NB4 (cell line): Measurements from ENCODE around the gene ADAMTS12.

Experiments used
- DNase-seq: peaks from one replicate; pipeline ENCODE4 v3.0.0; 2010; ENCODE audit warnings: low read depth
- H3K4me3 ChIP-seq: one replicate; pipeline ENCODE4 v1.5.1; 2011; ENCODE audit warnings: mild to moderate bottlenecking, low read depth, low read length, moderate library complexity
- CTCF ChIP-seq: IDR thresholded peaks from one replicate; pipeline ENCODE4 v1.5.1; 2012; ENCODE audit warnings: low read depth, low read length
- MAX ChIP-seq: IDR thresholded peaks from 2 replicates; pipeline ENCODE4 v1.6.1; 2011; ENCODE audit warnings: low read depth, low read length
- MYC ChIP-seq: IDR thresholded peaks from 2 replicates; pipeline ENCODE4 v1.6.1; 2011; ENCODE audit warnings: low read depth, low read length
- POLR2A ChIP-seq: IDR thresholded peaks from 2 replicates; pipeline ENCODE4 v1.6.1; 2011; ENCODE audit warnings: mild to moderate bottlenecking; ENCODE audit not compliant: insufficient read length; ENCODE audit errors: extremely low read depth

Gene ADAMTS12

GRCh38 chr5:33628796-33629195, 263.0 kb downstream of the ADAMTS12 start:
- no peak for TF ChIP-seq MYC
- TF ChIP-seq CTCF, result no peak
- TF ChIP-seq POLR2A, result no peak
- TF ChIP-seq MAX, result no peak
- no peak for DNase-seq

GRCh38 chr5:33621514-33621913, 270.3 kb downstream of the ADAMTS12 start:
- H3K4me3 ChIP-seq, result no peak overlapping the region
- no peak for DNase-seq
- no peak for TF ChIP-seq POLR2A
- TF ChIP-seq CTCF, result no peak

More at GRCh38 chr5:33628796-33629195, 263.0 kb downstream of the ADAMTS12 start:
- no peak overlapping the region for H3K4me3 ChIP-seq

GRCh38 chr5:33614039-33614438, 277.8 kb downstream of the ADAMTS12 start:
- DNase-seq, result no peak
- H3K4me3 ChIP-seq, result no peak overlapping the region
- no peak for TF ChIP-seq CTCF

GRCh38 chr5:33612386-33612785, 279.4 kb downstream of the ADAMTS12 start:
- no peak for DNase-seq
- no peak overlapping the region for H3K4me3 ChIP-seq
- no peak for TF ChIP-seq MAX
- TF ChIP-seq MYC, result no peak
- TF ChIP-seq CTCF, result no peak
- no peak for TF ChIP-seq POLR2A

- TF ChIP-seq MYC (no peak), POLR2A (no peak), CTCF (no peak), MAX (no peak)
- H3K4me3 ChIP-seq, result no peak overlapping the region
- DNase-seq, result no peak
Measured at GRCh38 chr5:33611877-33612276, 279.9 kb downstream of the ADAMTS12 start.

- H3K4me3 ChIP-seq, result no peak overlapping the region
- no peak for DNase-seq
- TF ChIP-seq POLR2A (no peak), CTCF (no peak), MAX (no peak), MYC (no peak)
Measured at GRCh38 chr5:33608344-33609041, 283.3 kb downstream of the ADAMTS12 start.
